ENCODE measurements around the gene IZUMO1R. TPM values are rescaled to one million over a fixed set of nuclear protein-coding genes. Genes with fewer than 3 reads are reported as not detected.

The IZUMO1R gene
- total RNA-seq, 2 donors from 2014 or later: not detected

Other genes starting within 250 kb of the IZUMO1R start
- gene PANX1, start 175.7 kb upstream of the IZUMO1R start, total RNA-seq: 10 to 100 TPM; 29.6 to 49.2 TPM
- gene GPR83, start 96.8 kb downstream of the IZUMO1R start, total RNA-seq: under 1 TPM in 1 of 2 donors, not detected in 1; 0.27 TPM
- 10 to 100 TPM in 1 of 2 donors, 1 to 10 TPM in 1; 7.9 to 12.6 TPM for gene MRE11, start 189.3 kb downstream of the IZUMO1R start, total RNA-seq
- 10 to 100 TPM; 18.8 to 20.8 TPM for gene ANKRD49, start 189.4 kb downstream of the IZUMO1R start, total RNA-seq
- gene C11orf97, start 207.9 kb downstream of the IZUMO1R start, total RNA-seq: not detected
- 10 to 100 TPM; 14.1 to 23.4 TPM for gene FUT4, start 239.3 kb downstream of the IZUMO1R start, total RNA-seq